Brain microvascular endothelial cell (primary cell): ENCODE data around the gene MLLT6.

Experiments used
- DNase-seq: peaks from one replicate; pipeline ENCODE4 v3.0.0-alpha.2; 2020
- H3K27ac ChIP-seq: fragments of 250-450 bp; sonication (Bioruptor Pico); 2 replicates; pipeline ENCODE4 v1.5.1; 2020; ENCODE audit warnings: mild to moderate bottlenecking, moderate library complexity
- H3K27me3 ChIP-seq: fragments of 250-450 bp; sonication (Bioruptor Pico); replicated peaks from 2 replicates; pipeline ENCODE4 v1.5.1; 2020; ENCODE audit warnings: mild to moderate bottlenecking
- H3K36me3 ChIP-seq: fragments of 250-450 bp; sonication (Bioruptor Pico); replicated peaks from 2 replicates; pipeline ENCODE4 v1.5.1; 2020; ENCODE audit warnings: mild to moderate bottlenecking
- H3K4me3 ChIP-seq: 2 replicates; pipeline ENCODE4 v1.5.1; 2011; ENCODE audit warnings: low read depth, mild to moderate bottlenecking, control low read depth, low read length, moderate library complexity
- CTCF ChIP-seq: IDR thresholded peaks from 2 replicates; pipeline ENCODE4 v1.5.1; 2011; ENCODE audit warnings: low read depth, mild to moderate bottlenecking, moderate library complexity, low read length, control low read depth, inconsistent platforms; ENCODE audit errors: missing control alignments
- in situ Hi-C: cut with HindIII; loops from 2 replicates; pipeline ENCODE4 v1.10.0; 2017; ENCODE audit warnings: low sequenced_read_pairs, low pct_ligation_motif_present

MLLT6 gene

GRCh38 chr17:38731526-38732294, 26.6 kb downstream of the MLLT6 start:
- Histone ChIP-seq H3K4me3 (no peak overlapping the region), H3K27me3 (no peaks in the 10 kb centered on the region), H3K27ac (no peak overlapping the region), H3K36me3 (peaks cover 19% of the 10 kb centered on the region)
- TF ChIP-seq CTCF = no peak
- in situ Hi-C loops = no loop called here
- no peak for DNase-seq

GRCh38 chr17:38732376-38733281, 27.6 kb downstream of the MLLT6 start:
- H3K36me3 ChIP-seq = peaks cover 27% of the 10 kb centered on the region
- TF ChIP-seq CTCF = no peak
- H3K27me3 ChIP-seq = no peaks in the 10 kb centered on the region
- no peak for DNase-seq
- in situ Hi-C loops = no loop called here
- H3K27ac ChIP-seq = no peak overlapping the region
- no peak overlapping the region for H3K4me3 ChIP-seq

- peaks cover 34% of the 10 kb centered on the region for H3K36me3 ChIP-seq
- no peak for TF ChIP-seq CTCF
- in situ Hi-C loops = no loop called here
Observed at GRCh38 chr17:38733282-38733981, 28.4 kb downstream of the MLLT6 start.

GRCh38 chr17:38733982-38734973, 29.2 kb downstream of the MLLT6 start:
- Histone ChIP-seq H3K36me3 (peaks cover 43% of the 10 kb centered on the region), H3K27ac (no peak overlapping the region), H3K27me3 (no peaks in the 10 kb centered on the region), H3K4me3 (no peak overlapping the region)
- TF ChIP-seq CTCF = peak; percentile 50
- in situ Hi-C loops = no loop called here
- no peak for DNase-seq

More at GRCh38 chr17:38733282-38733981, 28.4 kb downstream of the MLLT6 start:
- no peaks in the 10 kb centered on the region for H3K27me3 ChIP-seq
- no peak overlapping the region for H3K4me3 ChIP-seq
- no peak for DNase-seq
- H3K27ac ChIP-seq = no peak overlapping the region
